Left kidney (tissue), 8 donors: ENCODE results near the gene COPB1. TPM values are rescaled to one million over a fixed set of nuclear protein-coding genes. Genes with fewer than 3 reads are reported as not detected.
"Not testable (repeated sequence)": the region's sequence is repeated elsewhere in the genome, so short reads cannot be mapped to it uniquely, and the experiment has no call there.

Experiments
- DNase-seq: peaks from one replicate; pipeline ENCODE4 v3.0.0-alpha.2; 2013
- long read RNA-seq, 8 donors: transcript quantifications; one replicate each; lab custom pipeline, GENCODE V29; 2026
- polyA plus RNA-seq: library from polyadenylated mRNA; unstranded; fragments of 120-200 nt; gene quantifications from one replicate; pipeline ENCODE4 v1.2.1, GENCODE V29; 2013; ENCODE audit not compliant: insufficient read length

Gene COPB1, protein sequence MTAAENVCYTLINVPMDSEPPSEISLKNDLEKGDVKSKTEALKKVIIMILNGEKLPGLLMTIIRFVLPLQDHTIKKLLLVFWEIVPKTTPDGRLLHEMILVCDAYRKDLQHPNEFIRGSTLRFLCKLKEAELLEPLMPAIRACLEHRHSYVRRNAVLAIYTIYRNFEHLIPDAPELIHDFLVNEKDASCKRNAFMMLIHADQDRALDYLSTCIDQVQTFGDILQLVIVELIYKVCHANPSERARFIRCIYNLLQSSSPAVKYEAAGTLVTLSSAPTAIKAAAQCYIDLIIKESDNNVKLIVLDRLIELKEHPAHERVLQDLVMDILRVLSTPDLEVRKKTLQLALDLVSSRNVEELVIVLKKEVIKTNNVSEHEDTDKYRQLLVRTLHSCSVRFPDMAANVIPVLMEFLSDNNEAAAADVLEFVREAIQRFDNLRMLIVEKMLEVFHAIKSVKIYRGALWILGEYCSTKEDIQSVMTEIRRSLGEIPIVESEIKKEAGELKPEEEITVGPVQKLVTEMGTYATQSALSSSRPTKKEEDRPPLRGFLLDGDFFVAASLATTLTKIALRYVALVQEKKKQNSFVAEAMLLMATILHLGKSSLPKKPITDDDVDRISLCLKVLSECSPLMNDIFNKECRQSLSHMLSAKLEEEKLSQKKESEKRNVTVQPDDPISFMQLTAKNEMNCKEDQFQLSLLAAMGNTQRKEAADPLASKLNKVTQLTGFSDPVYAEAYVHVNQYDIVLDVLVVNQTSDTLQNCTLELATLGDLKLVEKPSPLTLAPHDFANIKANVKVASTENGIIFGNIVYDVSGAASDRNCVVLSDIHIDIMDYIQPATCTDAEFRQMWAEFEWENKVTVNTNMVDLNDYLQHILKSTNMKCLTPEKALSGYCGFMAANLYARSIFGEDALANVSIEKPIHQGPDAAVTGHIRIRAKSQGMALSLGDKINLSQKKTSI
- polyA plus RNA-seq: 151 TPM
- long read RNA-seq, donor 1, transcript COPB1-202 (22 exons, 3,382 nt): major isoform, 9 of 21 reads
- long read RNA-seq, donor 1, partial matches to known transcripts: 11 of 21 reads
- long read RNA-seq, donor 1, other reads (novel, unspliced or antisense): 0 of 21 reads
- long read RNA-seq, donor 2, transcript COPB1-202 (22 exons, 3,382 nt): major isoform, 13 of 14 reads
- long read RNA-seq, donor 2, partial matches to known transcripts: 0 of 14 reads
- long read RNA-seq, donor 2, other reads (novel, unspliced or antisense): 0 of 14 reads
- long read RNA-seq, donor 3, transcript COPB1-202 (22 exons, 3,382 nt): major isoform, 12 of 24 reads
- long read RNA-seq, donor 3, partial matches to known transcripts: 11 of 24 reads
- long read RNA-seq, donor 3, other reads (novel, unspliced or antisense): 0 of 24 reads
- long read RNA-seq, donor 4: 0 reads
- long read RNA-seq, donor 5, transcript COPB1-202 (22 exons, 3,382 nt): major isoform, 16 of 37 reads
- long read RNA-seq, donor 5, partial matches to known transcripts: 15 of 37 reads
- long read RNA-seq, donor 5, other reads (novel, unspliced or antisense): 6 of 37 reads
- long read RNA-seq, donor 6, transcript COPB1-202 (22 exons, 3,382 nt): major isoform, 12 of 35 reads
- long read RNA-seq, donor 6, partial matches to known transcripts: 22 of 35 reads
- long read RNA-seq, donor 6, other reads (novel, unspliced or antisense): 0 of 35 reads
- long read RNA-seq, donor 7, transcript COPB1-202 (22 exons, 3,382 nt): major isoform, 18 of 48 reads
- long read RNA-seq, donor 7, partial matches to known transcripts: 18 of 48 reads
- long read RNA-seq, donor 7, other reads (novel, unspliced or antisense): 10 of 48 reads
- long read RNA-seq, donor 8, transcript COPB1-202 (22 exons, 3,382 nt): major isoform, 8 of 15 reads
- long read RNA-seq, donor 8, partial matches to known transcripts: 0 of 15 reads
- long read RNA-seq, donor 8, other reads (novel, unspliced or antisense): 6 of 15 reads

DNA sequence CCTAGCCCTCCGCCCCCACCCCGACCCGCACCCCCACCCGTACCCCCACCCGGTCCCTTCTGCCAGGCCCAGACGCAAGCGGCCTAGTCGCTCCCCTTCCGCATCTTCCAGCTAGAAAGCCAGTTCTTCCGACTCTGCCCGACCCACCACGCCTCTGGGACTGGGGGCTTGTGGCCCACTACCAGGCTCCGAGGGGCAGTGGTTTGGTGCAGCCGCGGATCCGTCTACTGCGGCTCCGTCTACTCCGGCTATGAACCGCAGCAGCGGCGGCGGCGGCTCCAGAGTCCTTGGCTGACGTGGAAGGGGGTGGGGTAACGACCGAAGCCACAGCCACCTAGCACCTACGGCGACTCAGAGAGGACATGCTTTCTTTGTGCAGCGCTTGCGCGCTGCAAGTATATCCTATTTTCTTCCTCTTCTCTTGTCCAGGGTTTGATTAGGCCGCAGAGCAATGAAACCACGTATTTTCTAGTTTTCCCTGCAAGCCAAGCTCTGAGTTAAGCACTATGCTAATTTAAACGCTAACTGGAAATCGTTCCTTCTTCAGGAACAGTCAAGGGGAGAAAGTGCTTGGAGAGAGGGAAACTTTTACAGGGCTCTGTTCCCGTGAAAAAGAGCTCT lies at the start of gene COPB1:
TSS of gene COPB1 (minus strand) at position 252 of the 621 bp plus-strand sequence. CDS start 883 bp downstream, outside the sequence.
- peak; percentile 93 for DNase-seq

DNA sequence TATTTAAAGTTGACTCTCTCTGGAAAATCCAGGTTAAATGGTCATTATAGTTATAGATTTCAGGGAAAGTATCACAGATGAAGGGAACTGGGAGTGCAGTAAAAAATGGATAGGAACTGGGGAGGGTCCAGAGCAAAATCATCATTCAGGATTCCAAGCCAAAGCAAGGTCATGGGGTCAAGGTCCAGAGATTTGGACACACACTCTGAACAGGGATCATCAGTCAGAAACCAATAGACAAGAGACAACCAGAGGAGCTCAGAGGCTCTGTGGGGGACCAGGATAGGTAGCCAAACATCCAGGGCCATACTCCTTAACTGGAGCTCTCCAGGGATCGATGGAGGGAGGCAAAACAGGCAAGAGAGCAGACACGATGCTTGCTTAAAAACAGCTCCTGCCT lies 47.8 kb upstream of the COPB1 start:
- DNase-seq: no peak

DNA sequence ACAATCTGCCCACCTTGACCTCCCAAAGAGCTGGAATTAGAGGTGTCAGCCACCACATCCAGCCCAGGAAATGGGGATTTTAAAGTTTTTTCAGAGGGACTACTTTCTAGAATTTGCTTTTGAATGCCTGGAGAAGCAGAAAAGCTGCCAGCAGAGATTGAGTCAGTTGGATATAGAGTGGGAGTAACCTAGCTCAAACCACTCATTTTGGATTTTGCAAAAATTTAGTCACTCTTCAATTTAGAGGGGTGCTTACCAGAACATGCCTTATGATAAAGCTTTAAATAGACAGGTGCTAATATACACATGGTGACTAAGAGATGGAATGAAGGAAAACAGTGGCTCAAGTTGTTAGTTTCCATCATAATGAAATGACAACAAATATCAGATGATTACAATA lies 47.1 kb upstream of the COPB1 start:
- no peak for DNase-seq

DNA sequence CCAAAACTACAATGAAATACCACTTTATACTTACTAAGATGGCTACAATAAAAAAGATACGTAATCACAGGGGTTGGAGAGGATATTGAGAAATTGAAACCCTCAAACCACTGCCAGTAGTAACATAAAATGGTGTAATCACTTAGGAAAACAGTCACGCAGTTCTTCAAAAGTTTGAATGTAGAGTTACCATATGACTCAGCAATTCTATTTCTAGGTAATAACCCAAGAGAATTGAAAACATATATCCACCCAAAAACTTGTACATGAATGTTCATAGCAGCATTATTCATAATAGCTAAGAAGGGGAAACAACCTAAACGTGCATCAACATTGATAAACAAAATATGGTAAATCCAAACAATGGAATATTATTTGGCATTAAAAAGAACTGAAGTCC lies 45.0 kb upstream of the COPB1 start:
- no peak for DNase-seq

DNA sequence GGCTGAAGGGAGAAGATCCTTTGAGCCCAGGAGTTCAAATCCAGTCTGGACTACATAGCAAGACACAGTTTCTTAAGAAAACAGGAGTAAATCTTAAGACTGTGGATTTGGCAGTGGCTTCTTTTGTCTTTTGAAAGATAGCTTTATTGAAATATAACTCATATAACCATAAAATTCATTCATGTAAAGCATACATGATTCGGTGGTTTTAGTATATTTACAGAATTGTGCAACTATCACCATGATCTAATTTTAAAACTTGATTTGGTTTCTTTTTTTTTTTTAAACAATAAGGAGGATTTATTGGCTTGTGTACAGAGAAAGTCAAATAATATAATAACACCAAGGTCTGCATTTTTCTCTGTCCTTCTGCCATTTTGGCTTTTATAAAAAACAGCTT lies 43.6 kb upstream of the COPB1 start:
- DNase-seq: no peak

DNA sequence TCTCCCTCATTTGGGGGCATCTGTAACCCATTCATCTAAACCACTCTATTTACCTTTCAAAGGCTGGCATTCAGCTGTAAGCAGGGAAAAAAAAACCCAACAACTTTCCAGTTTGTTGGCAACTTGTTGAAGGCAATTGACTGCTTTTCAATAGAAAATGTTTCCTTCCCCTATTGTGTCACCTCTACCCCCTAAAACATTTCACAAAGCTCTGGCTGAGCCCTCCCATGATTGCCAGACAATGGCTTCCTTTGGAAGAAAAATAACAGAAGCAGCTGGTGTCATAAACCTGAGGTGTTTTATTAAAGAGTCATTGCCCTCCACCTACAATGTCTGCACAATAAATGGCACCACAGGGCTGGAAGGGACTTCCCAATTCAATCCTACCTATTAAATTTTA lies 42.7 kb upstream of the COPB1 start:
- no peak for DNase-seq

DNA sequence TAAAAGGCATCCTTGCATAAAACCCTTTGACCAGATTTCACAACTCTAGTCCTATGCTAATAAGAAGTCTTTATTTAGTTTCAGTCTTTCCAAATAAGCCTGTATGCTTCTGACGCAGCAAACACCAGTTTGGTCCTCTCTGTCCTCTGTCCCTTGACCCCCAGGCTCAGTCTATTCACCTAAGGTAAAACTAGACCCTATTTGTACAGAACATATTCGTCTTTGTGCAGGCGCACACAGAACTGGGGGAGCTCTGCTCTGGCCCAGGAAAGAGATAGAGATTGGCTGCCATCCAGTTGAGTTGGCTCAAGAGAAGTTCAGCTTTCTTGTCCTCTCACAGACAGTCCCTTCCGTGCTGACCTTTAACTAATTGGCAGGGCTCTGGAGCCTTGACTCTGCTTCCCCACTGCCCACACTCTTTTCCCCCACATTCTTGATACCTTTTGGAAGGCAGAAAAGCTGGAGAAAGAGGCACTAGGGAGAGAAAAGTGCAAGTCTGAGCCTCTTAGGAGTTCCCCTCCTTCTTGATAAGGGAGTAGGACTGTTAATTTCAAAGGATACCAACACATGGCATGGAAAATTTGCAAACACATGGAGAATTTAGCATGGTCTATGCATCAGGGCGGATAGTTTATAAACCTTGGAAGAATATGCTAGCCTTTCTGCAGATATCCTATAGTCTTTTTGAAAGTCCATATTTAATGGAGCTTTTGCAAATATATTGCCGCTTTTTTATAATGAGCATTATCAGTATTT lies 41.8 kb upstream of the COPB1 start:
- DNase-seq: no peak

DNA sequence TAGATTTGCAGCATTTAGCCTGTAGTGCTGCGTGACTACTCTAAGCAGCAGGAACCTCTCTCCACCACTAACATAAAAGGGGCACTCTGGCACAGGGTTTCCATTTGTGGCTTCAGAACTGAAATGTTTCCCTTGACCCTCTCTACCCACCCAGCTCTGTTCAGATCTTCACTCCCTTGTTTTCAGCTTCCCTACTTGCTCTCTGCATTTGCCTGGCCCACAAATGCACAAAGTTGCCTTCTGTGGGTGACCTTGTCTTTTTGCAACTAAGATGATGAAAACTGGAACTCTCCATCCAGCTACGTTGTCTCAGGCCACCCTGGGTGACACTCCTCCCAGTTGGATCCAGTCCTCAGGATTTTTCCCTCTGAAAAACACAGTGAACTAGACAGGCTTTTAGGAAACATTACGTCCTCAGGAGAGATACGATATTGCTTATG lies 40.4 kb upstream of the COPB1 start:
- DNase-seq: no peak

DNA sequence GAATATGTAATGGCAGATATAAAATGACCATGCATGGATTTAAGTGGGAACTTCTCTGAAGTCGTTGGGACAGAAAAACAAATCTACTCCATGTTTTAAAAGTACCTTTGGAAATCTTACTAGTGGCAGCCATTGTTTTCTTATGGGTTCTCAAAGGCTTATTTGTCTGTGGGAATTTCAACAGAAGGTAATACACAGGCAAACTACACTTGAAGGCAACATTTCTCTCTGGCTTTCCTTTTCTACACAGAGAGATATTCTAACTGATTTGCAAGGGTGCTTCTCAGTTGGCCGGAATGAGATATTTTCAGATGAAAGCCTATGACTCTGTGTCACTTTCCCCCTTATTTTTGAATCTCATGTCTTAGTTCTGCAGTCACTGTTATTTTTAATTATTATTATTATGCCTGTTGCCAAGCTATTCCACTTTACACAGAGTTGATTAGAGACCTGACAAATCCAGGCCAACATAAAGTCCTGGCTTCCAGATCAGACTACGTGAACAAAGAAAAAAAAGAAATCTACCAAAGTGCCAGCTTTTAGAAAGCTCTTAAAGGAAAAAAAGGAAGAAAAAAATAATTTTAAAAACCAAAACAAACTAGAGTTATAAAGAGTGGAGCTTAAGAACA lies 39.4 kb upstream of the COPB1 start:
- DNase-seq: no peak

DNA sequence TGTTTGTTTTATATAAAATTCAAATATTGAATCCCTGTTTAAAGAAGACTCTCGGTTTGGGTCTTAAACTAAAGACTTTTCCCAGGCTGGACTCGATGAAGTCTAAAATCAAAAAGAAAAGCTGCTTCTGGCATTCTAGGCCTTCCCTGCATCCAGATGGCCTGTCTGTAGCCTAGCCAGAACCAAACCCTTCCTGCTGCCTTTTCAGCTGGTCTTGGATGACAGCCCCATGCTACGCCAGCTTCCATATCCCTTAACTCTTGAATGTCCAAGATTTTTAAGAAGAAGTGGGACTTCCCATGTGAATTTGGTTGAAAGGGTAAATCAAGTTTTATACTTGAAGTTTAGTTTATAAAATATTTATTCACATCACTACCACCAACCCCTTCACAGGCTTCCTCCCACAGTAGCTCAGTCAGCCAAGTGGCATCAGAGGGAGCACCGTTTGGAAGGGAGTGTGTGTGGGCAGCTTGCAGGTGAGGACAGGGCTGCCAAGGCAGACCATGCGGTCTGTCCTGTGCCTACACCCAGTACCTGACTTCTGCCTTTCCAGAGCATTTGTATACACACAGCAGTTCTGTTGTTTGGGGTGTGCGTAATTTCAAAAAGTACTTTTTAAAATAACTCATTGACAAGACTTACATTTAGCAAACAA lies 38.8 kb upstream of the COPB1 start:
- no peak for DNase-seq

DNA sequence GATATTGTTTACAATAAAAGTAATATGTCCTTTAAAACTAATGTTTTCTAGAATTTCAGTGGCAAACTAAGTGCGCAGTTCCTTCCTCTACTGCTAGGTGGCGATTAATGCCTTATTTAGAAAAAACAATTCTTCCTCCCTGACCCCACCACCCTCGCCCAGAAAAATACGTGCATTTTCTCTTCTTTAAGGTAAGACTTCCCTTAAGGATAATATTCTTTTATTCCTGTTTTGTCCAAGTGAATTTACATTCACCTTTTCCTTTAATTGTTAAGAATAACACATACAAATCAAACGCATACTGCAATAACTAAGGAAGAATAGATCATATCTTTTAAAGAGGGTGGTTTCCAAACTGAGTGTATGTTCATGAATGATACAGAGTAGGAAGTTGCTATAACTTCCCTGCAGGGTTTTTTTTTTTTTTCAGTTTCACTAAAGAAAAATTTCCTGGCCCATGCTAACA lies 37.6 kb upstream of the COPB1 start:
- DNase-seq: peak; percentile 29

DNA sequence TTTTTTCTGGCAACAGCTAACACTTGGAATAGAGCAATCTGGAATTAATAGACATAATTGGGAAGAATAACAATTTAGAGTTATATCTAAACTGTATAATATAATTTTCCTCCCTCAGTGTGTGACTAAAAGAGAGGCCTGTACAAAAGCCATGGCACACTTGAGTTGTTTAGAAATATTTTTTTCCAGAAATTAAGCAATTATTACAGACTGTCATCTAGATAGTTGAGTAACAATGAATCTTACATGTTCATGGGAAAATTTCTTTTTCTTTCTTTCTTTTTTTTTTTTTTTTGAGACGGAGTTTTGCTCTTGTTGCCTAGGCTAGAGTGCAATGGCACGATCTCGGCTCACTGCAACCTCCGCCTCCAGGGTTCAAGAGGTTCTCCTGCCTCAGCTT lies 35.6 kb upstream of the COPB1 start:
- not testable (repeated sequence) for DNase-seq

DNA sequence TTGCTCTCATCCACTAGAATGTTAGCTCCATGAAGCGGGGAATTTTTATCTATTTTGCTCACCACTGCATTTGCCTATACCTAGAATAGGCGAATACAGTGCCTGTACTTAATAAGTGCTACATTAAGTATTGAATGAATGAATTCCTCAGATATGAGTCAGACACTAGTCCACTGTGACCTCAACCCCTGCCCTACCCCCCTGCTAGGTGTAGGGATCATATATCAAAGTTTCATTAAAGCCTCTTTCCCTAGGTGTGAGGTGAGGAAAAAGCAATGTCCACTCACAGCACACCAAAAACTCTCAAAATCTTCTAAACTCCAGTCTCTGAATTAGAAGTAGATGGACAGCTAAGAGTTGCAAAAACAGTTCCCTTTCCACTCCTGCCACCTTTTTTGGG lies 30.3 kb upstream of the COPB1 start:
- no peak for DNase-seq

DNA sequence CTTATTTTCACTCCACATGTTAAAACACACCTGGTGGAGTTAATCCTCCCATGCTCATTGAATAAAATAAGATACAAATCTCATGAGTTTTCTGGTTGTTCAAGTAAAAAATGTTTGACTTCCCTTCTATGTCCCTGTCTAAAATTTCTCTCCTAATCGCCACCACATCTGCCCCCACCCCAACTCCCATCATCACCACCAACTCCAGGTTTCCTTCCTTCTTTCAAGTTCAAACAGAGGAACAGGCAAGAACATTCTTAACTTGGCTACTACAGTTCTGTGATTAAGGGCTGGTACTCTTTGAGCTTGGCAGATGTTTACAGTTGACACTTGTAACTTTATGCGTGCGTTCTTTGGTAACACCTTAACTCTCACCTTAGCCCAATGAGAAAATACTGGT lies 29.7 kb upstream of the COPB1 start:
- no peak for DNase-seq

DNA sequence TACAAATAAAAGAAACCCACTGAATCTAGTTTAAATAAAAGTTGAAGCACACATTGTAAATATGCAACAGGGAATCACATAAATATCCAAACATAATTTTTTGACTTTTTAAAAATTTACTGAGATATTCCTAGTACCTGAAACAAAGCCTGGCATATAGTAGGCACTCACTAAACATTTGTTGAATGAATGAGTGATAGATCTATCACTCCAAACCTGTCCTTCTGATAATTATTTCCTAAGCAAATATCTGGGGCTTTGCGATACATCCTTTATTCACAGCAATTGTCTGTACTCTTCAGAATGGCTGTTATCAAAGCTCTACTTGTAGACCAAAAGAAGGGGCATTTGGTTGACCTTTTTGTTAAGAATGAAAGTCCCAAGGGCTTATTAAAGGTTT lies 23.2 kb upstream of the COPB1 start:
- DNase-seq: no peak

DNA sequence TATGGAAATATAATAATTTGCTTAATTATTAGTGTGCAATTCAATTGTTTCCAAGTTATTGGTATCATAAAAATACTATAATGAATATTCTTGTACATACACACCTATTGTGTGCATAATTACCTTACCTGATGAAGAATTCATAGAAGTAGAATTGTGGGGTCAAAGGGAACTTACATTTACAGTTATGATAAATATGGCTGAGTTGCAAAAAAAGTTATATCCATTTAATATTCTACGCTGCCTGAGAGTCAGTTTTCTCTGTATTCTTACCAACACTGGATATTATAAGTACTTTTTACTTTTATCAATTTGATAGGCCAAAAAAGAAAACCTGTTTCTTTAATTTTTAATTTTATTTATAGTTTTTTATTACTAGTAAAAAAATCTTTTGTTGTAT lies 22.6 kb upstream of the COPB1 start:
- no peak for DNase-seq

DNA sequence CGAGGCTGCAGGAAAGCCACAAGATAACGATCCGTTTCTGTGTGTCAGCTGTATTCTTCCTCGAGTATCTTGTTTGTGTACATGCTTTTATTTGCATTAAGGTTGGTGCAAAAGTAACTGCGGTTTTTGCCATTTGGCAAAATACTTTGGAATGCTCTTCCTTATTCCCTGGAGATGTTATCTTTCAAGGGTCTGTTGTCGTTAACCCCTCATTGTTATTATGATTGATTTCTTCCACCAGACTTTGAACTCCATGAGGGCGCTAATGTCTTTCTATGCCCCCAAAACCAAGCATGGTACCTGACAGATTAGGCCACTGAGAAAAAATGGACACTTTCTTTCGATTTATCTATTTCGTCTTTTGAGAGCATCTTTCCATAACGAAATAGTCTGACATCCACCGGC lies 21.1 kb upstream of the COPB1 start:
- DNase-seq: no peak
